ENCODE data around the gene TLE3. TPM values are rescaled to one million over a fixed set of nuclear protein-coding genes. Genes with fewer than 3 reads are reported as not detected.

TLE3 gene
- total RNA-seq, 1 donor from 2014 or later, result 28.8 TPM

GRCh38 chr15:70023064-70023768 lies 74.5 kb downstream of the TLE3 start:
- Mint-ChIP-seq H3K27ac (ENCODE audit: unreplicated experiment) (no peak overlapping the region), H3K4me3 (ENCODE audit: unreplicated experiment) (no peak overlapping the region), H3K9me3 (ENCODE audit: unreplicated experiment) (no peaks in the 10 kb centered on the region), H3K27me3 (ENCODE audit: unreplicated experiment) (peaks cover 53% of the 10 kb centered on the region), H3K4me1 (ENCODE audit: unreplicated experiment) (peaks cover 3% of the 10 kb centered on the region), H3K36me3 (ENCODE audit: unreplicated experiment) (no peaks in the 10 kb centered on the region)
- TF ChIP-seq, protein P1, sequence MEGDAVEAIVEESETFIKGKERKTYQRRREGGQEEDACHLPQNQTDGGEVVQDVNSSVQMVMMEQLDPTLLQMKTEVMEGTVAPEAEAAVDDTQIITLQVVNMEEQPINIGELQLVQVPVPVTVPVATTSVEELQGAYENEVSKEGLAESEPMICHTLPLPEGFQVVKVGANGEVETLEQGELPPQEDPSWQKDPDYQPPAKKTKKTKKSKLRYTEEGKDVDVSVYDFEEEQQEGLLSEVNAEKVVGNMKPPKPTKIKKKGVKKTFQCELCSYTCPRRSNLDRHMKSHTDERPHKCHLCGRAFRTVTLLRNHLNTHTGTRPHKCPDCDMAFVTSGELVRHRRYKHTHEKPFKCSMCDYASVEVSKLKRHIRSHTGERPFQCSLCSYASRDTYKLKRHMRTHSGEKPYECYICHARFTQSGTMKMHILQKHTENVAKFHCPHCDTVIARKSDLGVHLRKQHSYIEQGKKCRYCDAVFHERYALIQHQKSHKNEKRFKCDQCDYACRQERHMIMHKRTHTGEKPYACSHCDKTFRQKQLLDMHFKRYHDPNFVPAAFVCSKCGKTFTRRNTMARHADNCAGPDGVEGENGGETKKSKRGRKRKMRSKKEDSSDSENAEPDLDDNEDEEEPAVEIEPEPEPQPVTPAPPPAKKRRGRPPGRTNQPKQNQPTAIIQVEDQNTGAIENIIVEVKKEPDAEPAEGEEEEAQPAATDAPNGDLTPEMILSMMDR (IDR thresholded peaks at IDR 0.05), result no peak
- no peak for DNase-seq (ENCODE audit: extremely low spot score, unreplicated experiment)

DNA sequence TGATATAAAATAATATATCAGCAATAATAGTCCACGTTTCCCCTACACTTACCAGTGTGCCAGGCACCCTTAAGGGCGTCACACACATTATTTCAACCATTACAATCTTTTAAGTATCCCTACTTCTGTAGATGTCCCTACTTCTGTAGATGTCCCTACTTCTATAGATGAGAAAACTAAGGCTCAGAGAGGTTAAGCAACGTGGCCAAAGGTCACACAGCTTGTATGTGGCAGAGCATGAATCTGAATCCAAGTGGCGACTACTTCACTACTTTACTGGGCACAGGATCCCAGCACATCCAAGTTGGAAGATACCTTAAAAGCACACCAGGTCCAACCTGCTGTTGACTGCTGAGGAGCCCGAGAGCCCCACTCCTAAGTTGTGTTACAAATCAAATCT lies 77.5 kb downstream of the TLE3 start:
- Mint-ChIP-seq H3K9me3 (ENCODE audit: unreplicated experiment) (no peaks in the 10 kb centered on the region), H3K4me3 (ENCODE audit: unreplicated experiment) (no peak overlapping the region), H3K27ac (ENCODE audit: unreplicated experiment) (no peak overlapping the region), H3K27me3 (ENCODE audit: unreplicated experiment) (peaks cover 57% of the 10 kb centered on the region), H3K36me3 (ENCODE audit: unreplicated experiment) (no peaks in the 10 kb centered on the region), H3K4me1 (ENCODE audit: unreplicated experiment) (peaks cover 3% of the 10 kb centered on the region)
- DNase-seq (ENCODE audit: extremely low spot score, unreplicated experiment), result no peak
- TF ChIP-seq, protein P1 (IDR thresholded peaks at IDR 0.05), result no peak

DNA sequence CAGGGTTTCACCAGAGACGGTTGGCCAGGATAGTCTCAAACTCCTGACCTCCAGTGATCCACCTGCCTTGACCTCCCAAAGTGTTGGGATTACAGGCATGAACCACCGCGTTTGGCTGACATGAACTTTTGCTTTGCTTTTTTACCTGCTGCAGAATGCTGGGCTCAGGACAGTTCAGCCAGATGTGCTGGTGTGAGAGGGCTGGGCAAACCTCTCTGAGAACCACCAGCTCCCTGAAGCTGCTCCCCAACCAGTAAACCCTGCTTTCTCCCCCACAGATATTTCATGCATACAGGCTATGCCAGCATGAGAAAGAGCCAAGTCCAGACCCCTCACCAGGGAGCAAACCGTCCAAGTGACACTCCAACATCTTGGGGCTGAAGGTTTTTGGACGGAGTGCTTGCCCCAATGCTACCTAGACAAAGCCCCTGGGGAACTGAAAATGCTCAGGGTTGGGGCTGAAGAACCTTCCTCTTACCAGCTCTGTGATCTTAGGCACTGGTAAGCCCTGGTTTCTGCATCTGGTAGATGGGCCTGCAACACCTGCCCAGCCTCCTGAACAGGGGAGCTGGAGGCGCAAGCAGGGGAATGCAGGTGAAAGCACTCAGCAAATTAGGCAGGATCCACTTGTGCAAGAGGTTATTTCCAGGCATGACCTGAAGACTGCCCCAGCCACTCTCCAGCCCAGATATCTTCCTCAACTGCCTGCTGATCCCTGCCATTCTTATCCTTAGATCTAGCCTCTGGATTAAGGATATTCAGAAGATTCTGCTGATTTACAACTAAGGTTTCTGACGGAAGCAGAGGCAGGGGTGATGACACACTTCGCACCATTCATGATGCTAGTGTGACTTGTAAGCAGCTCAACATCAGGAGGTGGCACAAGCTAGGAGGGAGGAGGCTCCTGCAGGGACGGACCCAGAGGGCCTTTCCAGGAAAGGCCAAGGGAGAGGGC lies 78.8 kb downstream of the TLE3 start:
- peaks cover 3% of the 10 kb centered on the region for H3K4me1 Mint-ChIP-seq (ENCODE audit: unreplicated experiment)
- TF ChIP-seq, protein P1 (IDR thresholded peaks at IDR 0.05), result no peak
- H3K27me3 Mint-ChIP-seq (ENCODE audit: unreplicated experiment), result peaks cover 59% of the 10 kb centered on the region
- H3K4me3 Mint-ChIP-seq (ENCODE audit: unreplicated experiment), result no peak overlapping the region
- no peak for DNase-seq (ENCODE audit: extremely low spot score, unreplicated experiment)
- H3K9me3 Mint-ChIP-seq (ENCODE audit: unreplicated experiment), result no peaks in the 10 kb centered on the region
- H3K36me3 Mint-ChIP-seq (ENCODE audit: unreplicated experiment), result no peaks in the 10 kb centered on the region
- no peak overlapping the region for H3K27ac Mint-ChIP-seq (ENCODE audit: unreplicated experiment)

DNA sequence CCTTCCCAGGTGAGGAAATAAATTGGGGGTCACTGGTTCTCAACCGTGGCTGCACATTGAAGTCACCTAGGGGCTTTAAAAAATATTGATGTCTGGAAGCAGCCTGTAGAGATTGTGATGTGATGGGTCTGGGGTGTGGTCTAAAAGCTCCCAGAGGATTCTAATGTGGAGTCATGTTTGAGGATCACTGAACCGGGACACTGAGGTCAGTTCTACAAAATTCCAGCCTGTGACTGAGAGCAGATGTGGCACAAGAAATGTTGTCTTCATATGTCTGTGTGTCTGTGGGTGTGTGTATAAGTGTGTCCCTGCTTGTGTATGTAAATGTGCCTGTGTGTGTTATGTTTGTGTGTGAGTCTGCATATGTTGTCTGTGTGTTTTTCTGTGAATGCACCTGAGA lies 79.9 kb downstream of the TLE3 start:
- no peak overlapping the region for H3K27ac Mint-ChIP-seq (ENCODE audit: unreplicated experiment)
- H3K9me3 Mint-ChIP-seq (ENCODE audit: unreplicated experiment), result no peaks in the 10 kb centered on the region
- DNase-seq (ENCODE audit: extremely low spot score, unreplicated experiment), result no peak
- no peaks in the 10 kb centered on the region for H3K36me3 Mint-ChIP-seq (ENCODE audit: unreplicated experiment)
- H3K4me1 Mint-ChIP-seq (ENCODE audit: unreplicated experiment), result no peaks in the 10 kb centered on the region
- peaks cover 64% of the 10 kb centered on the region for H3K27me3 Mint-ChIP-seq (ENCODE audit: unreplicated experiment)
- H3K4me3 Mint-ChIP-seq (ENCODE audit: unreplicated experiment), result no peak overlapping the region
- TF ChIP-seq, protein P1 (IDR thresholded peaks at IDR 0.05), result no peak

GRCh38 chr15:70017025-70017424 lies 80.7 kb downstream of the TLE3 start:
- H3K4me3 Mint-ChIP-seq (ENCODE audit: unreplicated experiment), result no peak overlapping the region
- H3K36me3 Mint-ChIP-seq (ENCODE audit: unreplicated experiment), result no peaks in the 10 kb centered on the region
- no peaks in the 10 kb centered on the region for H3K4me1 Mint-ChIP-seq (ENCODE audit: unreplicated experiment)
- H3K27me3 Mint-ChIP-seq (ENCODE audit: unreplicated experiment), result peaks cover 65% of the 10 kb centered on the region
- H3K27ac Mint-ChIP-seq (ENCODE audit: unreplicated experiment), result no peak overlapping the region
- TF ChIP-seq, protein P1 (IDR thresholded peaks at IDR 0.05), result no peak
- H3K9me3 Mint-ChIP-seq (ENCODE audit: unreplicated experiment), result no peaks in the 10 kb centered on the region
- no peak for DNase-seq (ENCODE audit: extremely low spot score, unreplicated experiment)

Measured in osteocyte (in vitro differentiated cells).